SHP77 treated with DMSO at 0.1 percent for 48 hours (cell line): Measurements from ENCODE around the gene HFE.
A peak's percentile ranks its signal among the peaks of the same experiment; 100 is the strongest.
"Not testable (repeated sequence)": the region's sequence is repeated elsewhere in the genome, so short reads cannot be mapped to it uniquely, and the experiment has no call there.

Experiments
- DNase-seq: peaks from one replicate; lab custom pipeline; 2025; lab: John Stamatoyannopoulos, UW

Gene HFE

GRCh38 chr6:26087284-26088115 is at the start of gene HFE:
HFE (plus strand) TSS chr6:26087429; CDS start chr6:26087441, 12 bp downstream.
- DNase-seq: no peak

- no peak for DNase-seq
Measured at GRCh38 chr6:26041946-26042345, 45.3 kb upstream of the HFE start.

GRCh38 chr6:26043384-26044139 is 43.7 kb upstream of the HFE start:
- peak; percentile 98 for DNase-seq

- DNase-seq: no peak
Measured at GRCh38 chr6:26044140-26045064, 42.8 kb upstream of the HFE start.

- DNase-seq: peak; percentile 96
Measured at GRCh38 chr6:26045065-26045927, 41.9 kb upstream of the HFE start.

GRCh38 chr6:26045928-26046368 is 41.3 kb upstream of the HFE start:
- DNase-seq: no peak

- not testable (repeated sequence) for DNase-seq
Measured at GRCh38 chr6:26047329-26047728, 39.9 kb upstream of the HFE start.

GRCh38 chr6:26048590-26048989 is 38.6 kb upstream of the HFE start:
- no peak for DNase-seq

GRCh38 chr6:26051665-26052310 is 35.4 kb upstream of the HFE start:
- no peak for DNase-seq

- not testable (repeated sequence) for DNase-seq
Measured at GRCh38 chr6:26052762-26053250, 34.4 kb upstream of the HFE start.

GRCh38 chr6:26053992-26054780 is 33.0 kb upstream of the HFE start:
- no peak for DNase-seq

- no peak for DNase-seq
Measured at GRCh38 chr6:26054781-26055718, 32.2 kb upstream of the HFE start.

GRCh38 chr6:26055719-26056582 is 31.3 kb upstream of the HFE start:
- DNase-seq: peak; percentile 86

- DNase-seq: no peak
Measured at GRCh38 chr6:26056583-26057350, 30.5 kb upstream of the HFE start.

- DNase-seq: no peak
Measured at GRCh38 chr6:26057899-26058298, 29.3 kb upstream of the HFE start.

- not testable (repeated sequence) for DNase-seq
Measured at GRCh38 chr6:26058477-26059033, 28.7 kb upstream of the HFE start.
